ENCODE results near the gene CDPF1. TPM values are rescaled to one million over a fixed set of nuclear protein-coding genes. Genes with fewer than 3 reads are reported as not detected.

Gene CDPF1
- total RNA-seq, 1 donor from 2014 or later = 3.6 TPM

- Histone ChIP-seq H3K27ac (no peak overlapping the region), H3K36me3 (peaks cover 20 to 58% of the 10 kb centered on the region in 2 donors)
These were observed 10.0 kb downstream of the CDPF1 start for GRCh38 chr22:46240073-46240472.

DNA sequence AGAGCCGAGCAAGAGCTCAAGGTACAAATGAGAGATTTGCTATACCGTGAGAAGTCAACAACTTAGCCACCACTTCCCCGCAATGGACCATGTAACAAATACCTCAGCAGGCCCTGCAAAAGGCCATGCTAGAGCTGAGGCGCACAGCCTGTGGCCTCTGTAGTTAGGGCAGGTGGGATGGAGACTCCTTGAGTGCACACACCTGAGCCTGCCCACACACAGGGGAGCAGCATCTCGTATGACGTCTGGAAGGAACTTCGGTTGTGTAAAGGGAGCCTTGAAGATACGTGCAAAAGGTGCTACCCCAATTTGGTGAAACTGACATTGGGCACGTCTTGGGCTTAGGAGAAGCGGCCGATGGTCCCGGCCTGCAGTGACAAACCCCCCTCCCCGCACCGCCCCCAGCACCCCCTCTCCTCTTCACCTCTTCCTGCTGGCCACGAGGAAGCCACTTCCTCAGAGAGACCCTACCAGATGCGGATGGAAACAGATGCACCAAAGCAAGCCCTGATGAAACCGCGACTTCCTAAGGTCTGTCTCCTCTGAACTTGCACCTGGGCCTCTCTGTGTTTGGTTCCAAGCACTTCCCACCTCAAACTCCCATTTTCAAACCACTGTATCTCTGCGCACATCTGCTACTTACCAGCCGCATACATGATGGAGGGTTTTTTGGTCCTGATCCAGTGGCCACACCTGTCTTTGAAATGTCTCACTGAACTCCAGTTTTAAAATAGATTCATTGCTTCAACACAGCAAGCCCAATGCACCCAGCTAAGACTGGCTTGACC, 10.6 kb downstream of the CDPF1 start:
- Histone ChIP-seq H3K4me1 (no peaks in the 10 kb centered on the region), H3K27ac (no peak overlapping the region), H3K9me3 (no peaks in the 10 kb centered on the region), H3K4me3 (no peak overlapping the region), H3K36me3 (peaks cover 18 to 52% of the 10 kb centered on the region in 2 donors), H3K27me3 (no peaks in the 10 kb centered on the region)
- no peak for DNase-seq (ENCODE audit: low spot score in 2 of 2)
- intact Hi-C loops (cut with DNase I) = no loop called here
- TF ChIP-seq, protein P1, sequence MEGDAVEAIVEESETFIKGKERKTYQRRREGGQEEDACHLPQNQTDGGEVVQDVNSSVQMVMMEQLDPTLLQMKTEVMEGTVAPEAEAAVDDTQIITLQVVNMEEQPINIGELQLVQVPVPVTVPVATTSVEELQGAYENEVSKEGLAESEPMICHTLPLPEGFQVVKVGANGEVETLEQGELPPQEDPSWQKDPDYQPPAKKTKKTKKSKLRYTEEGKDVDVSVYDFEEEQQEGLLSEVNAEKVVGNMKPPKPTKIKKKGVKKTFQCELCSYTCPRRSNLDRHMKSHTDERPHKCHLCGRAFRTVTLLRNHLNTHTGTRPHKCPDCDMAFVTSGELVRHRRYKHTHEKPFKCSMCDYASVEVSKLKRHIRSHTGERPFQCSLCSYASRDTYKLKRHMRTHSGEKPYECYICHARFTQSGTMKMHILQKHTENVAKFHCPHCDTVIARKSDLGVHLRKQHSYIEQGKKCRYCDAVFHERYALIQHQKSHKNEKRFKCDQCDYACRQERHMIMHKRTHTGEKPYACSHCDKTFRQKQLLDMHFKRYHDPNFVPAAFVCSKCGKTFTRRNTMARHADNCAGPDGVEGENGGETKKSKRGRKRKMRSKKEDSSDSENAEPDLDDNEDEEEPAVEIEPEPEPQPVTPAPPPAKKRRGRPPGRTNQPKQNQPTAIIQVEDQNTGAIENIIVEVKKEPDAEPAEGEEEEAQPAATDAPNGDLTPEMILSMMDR (IDR thresholded peaks at IDR 0.05) = no peak

More at GRCh38 chr22:46240073-46240472, 10.0 kb downstream of the CDPF1 start:
- Histone ChIP-seq H3K27me3 (no peaks in the 10 kb centered on the region), H3K9me3 (no peaks in the 10 kb centered on the region), H3K4me1 (no peaks in the 10 kb centered on the region), H3K4me3 (no peak overlapping the region)
- DNase-seq (ENCODE audit: low spot score in 2 of 2) = no peak
- TF ChIP-seq, protein P1 (IDR thresholded peaks at IDR 0.05) = no peak
- intact Hi-C loops (cut with DNase I) = no loop called here

DNA sequence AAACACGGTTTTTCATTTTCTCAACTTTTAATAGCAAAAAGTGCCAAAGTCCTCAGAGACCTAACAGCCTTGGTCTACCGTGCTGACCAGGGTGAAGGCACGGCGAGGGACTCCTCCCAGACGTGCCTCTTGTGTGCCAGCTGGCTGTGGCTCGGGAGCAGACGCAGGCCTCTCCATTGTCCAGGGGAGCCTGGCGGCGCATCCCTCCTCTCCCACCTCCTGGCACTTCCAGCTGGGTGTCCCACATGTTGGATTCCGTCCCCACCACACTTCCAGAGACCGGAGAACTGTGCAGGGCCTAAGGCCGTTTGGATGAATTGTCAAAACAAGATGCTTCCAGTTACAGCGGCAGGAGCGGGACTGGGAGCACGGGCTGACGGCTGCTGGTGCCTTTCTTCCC, 11.6 kb downstream of the CDPF1 start:
- H3K27me3 ChIP-seq = no peaks in the 10 kb centered on the region
- no peak overlapping the region for H3K27ac ChIP-seq
- peaks cover 10 to 52% of the 10 kb centered on the region in 2 donors for H3K36me3 ChIP-seq
- H3K4me1 ChIP-seq = peaks cover 0 to 2% of the 10 kb centered on the region in 2 donors
- no peaks in the 10 kb centered on the region for H3K9me3 ChIP-seq
- DNase-seq (ENCODE audit: low spot score in 2 of 2) = no peak
- TF ChIP-seq, protein P1 (IDR thresholded peaks at IDR 0.05) = no peak
- no peak overlapping the region for H3K4me3 ChIP-seq
- intact Hi-C loops (cut with DNase I) = no loop called here

DNA sequence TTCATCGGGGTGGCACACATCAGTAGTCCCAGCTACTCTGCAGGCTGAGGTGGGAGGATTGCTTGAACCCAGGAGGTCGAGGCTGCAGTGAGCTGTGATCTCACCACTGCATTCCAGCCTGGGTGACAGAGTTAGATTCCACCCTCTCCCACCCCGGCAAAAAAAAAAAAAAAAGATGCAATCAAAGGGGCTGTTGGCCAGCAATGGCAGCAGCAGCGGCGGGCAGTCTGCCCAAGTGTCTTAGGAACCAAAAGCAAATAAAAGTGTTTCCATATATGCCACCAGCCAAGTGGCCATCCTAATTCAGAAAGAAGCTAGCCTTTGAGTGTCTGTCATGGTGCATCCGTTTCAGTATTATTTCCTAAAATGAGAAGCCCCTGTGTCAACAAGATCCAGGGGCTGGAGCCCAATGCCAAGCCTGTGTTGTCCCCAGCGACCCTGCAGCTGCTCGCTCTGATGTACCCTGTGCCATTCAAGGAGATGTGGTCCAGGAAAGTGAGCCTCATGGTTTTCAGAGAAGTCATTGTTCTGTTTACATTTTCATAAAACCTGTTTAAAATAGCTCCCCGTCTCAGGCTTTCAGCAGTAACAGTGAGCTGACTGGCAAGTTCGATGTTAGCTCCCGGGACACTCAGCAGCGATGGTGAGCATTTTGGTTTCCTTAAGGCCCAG, 12.5 kb downstream of the CDPF1 start:
- TF ChIP-seq, protein P1 (IDR thresholded peaks at IDR 0.05) = no peak
- intact Hi-C loops (cut with DNase I) = no loop called here
- Histone ChIP-seq H3K4me3 (no peak overlapping the region), H3K9me3 (no peaks in the 10 kb centered on the region), H3K4me1 (peaks cover 3 to 8% of the 10 kb centered on the region in 2 donors), H3K27me3 (no peaks in the 10 kb centered on the region), H3K36me3 (peaks cover 10 to 48% of the 10 kb centered on the region in 2 donors), H3K27ac (no peak overlapping the region)
- DNase-seq (ENCODE audit: low spot score in 2 of 2) = no peak

GRCh38 chr22:46234969-46235368, 15.1 kb downstream of the CDPF1 start:
- Histone ChIP-seq H3K9me3 (no peaks in the 10 kb centered on the region), H3K4me3 (no peak overlapping the region), H3K27me3 (no peaks in the 10 kb centered on the region), H3K4me1 (peaks cover 3 to 8% of the 10 kb centered on the region in 2 donors), H3K27ac (no peak overlapping the region), H3K36me3 (peaks cover 8 to 52% of the 10 kb centered on the region in 2 donors)
- no peak for DNase-seq (ENCODE audit: low spot score in 2 of 2)
- TF ChIP-seq, protein P1 (IDR thresholded peaks at IDR 0.05) = no peak
- intact Hi-C loops (cut with DNase I) = no loop called here
